Cardiac muscle cell (in vitro differentiated cells and primary cell): ENCODE results near the gene CYB5A. TPM values are rescaled to one million over a fixed set of nuclear protein-coding genes. Genes with fewer than 3 reads are reported as not detected.
A peak's percentile ranks its signal among the peaks of the same experiment; 100 is the strongest.

Experiments used
- DNase-seq, 2 donors: peaks; one replicate each; pipeline versions ENCODE4 v3.0.0 to v3.0.0-alpha.2; 2010 to 2017; ENCODE audit warnings: low read depth in 1 of 2, low spot score in 1 of 2
- H3K27ac ChIP-seq: fragments of 200-600 bp; sonication (generic); 2 replicates; pipeline ENCODE4 v1.5.1; 2016
- H3K27me3 ChIP-seq: fragments of 200-600 bp; sonication (generic); 2 replicates; pipeline ENCODE4 v1.6.0; 2016; ENCODE audit warnings: control low read depth
- H3K36me3 ChIP-seq: fragments of 200-600 bp; sonication (generic); 2 replicates; pipeline ENCODE4 v1.5.1; 2016; ENCODE audit warnings: control low read depth
- H3K4me1 ChIP-seq: fragments of 200-600 bp; sonication (generic); 2 replicates; pipeline ENCODE4 v1.8.1; 2017; ENCODE audit warnings: low read depth, mild to moderate bottlenecking, mixed run types
- H3K4me3 ChIP-seq: fragments of 200-600 bp; sonication (generic); 2 replicates; pipeline ENCODE4 v1.5.1; 2016; ENCODE audit warnings: mild to moderate bottlenecking
- H3K9me3 ChIP-seq: fragments of 200-600 bp; sonication (generic); 2 replicates; pipeline ENCODE4 v1.5.1; 2017; ENCODE audit warnings: low read depth, mild to moderate bottlenecking, control low read depth
- CTCF ChIP-seq: IDR thresholded peaks from 2 replicates; pipeline ENCODE4 v1.5.1; 2012; ENCODE audit warnings: low read depth, mild to moderate bottlenecking, low read length
- polyA plus RNA-seq: library from polyadenylated mRNA; unstranded; fragments of >200 nt; fragmentation: Nextera tagmentation; extraction: Ambion mirVana; gene quantifications from 2 replicates; pipeline ENCODE4 v1.2.1, GENCODE V29; 2016
- total RNA-seq: library from RNA; depleted of rRNA; stranded (reverse); fragments of >200 nt; gene quantifications from 2 replicates; pipeline ENCODE4 v1.2.3, GENCODE V29; 2016

The CYB5A gene
- total and polyA plus RNA-seq, 2 experiments from 2014 or later = 150 to 201 TPM

DNA sequence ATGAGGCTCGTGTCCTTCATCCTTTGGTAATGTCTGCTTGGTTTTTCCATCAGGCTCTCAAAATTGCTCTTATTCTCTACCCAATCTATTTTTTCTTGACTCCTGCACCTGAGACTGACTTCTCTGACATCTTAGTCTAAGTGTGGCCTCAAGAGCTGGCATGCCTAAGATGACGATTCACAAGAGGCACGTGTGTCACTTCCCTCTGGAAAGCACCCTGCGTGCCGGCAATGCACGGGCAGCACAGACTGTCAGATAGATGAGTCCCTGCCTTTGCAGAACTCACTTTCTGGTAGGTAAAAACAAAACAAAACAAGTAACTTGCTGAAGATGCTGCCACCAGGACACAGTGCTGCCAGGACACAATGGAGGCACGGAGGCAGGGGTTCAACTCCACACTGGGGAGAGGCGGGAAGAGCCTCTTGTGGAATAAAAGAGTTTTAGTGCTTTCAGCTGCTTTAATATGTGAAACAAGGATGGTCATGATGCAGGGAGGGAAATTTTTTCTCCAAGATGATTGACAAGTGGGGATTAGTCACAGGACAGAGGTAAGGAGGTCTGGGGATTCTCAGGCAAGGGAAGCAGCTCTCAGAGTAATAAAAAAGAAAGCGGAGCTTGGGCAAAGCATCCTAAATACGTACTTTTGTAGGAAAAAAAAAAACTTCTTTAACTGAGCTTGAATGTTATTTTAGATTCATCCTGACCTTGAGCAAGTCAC, 27.3 kb downstream of the CYB5A start:
- H3K9me3 ChIP-seq = no peaks in the 10 kb centered on the region
- no peak for TF ChIP-seq CTCF
- DNase-seq = peak in 1 of 2 donors; percentile 49

DNA sequence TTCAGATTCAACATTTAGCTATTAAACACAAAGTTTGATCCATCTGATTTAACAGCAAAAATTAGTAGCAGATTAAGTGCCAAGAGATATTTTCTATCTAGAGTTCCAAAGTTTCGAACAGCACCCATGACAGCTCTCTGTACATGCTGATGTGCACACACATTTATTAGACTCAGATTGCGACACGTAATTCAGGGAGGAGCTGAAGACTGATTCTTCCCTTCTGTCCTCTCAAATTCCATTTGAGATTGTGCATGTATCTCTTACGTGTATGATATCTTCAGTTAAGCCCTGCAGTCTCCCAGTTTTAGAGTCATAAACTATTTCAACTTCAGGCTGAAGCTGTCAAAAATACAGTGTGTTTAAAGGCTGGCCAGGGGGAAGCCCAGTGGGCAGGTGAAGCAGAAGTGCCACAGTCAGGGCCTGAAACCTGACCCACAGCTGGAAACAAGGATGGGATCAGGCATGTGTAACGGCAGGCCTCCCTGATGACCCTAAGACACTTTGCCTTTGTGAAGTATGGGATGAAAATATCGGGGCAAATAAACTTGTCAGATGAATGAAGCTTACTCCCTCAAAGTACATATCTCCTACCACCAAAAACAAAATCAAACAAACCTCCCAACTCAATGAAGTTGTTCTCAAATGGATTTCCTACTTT, 30.6 kb downstream of the CYB5A start:
- Histone ChIP-seq H3K27ac (no peak overlapping the region), H3K36me3 (no peaks in the 10 kb centered on the region), H3K4me3 (no peak overlapping the region), H3K9me3 (no peaks in the 10 kb centered on the region), H3K4me1 (peaks cover 18% of the 10 kb centered on the region), H3K27me3 (no peaks in the 10 kb centered on the region)
- TF ChIP-seq CTCF = no peak
- peak in 1 of 2 donors; percentile 65 for DNase-seq

More for the DNA sequence above, 27.3 kb downstream of the CYB5A start:
- Histone ChIP-seq H3K36me3 (no peaks in the 10 kb centered on the region), H3K27ac (peak overlapping the region; percentile 50), H3K4me1 (peaks cover 21% of the 10 kb centered on the region), H3K4me3 (no peak overlapping the region), H3K27me3 (no peaks in the 10 kb centered on the region)

DNA sequence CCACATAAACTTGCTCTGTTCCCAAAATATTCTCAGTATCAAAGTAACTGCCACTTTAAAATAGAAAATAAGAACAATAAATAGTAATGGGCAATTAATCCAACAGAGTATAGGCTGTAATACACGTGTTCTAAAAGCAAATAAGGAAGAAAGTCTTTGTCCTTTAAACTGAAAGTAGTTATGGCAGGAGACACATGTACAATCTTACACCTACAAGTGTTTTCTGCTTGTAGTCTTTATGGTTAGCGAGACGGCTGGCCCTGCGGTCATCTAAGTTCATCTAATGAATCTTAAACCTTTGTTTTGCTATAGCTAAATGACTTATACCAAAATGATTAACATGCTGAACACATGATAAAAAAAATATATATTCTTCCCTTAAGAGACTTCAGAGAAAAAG, 32.4 kb downstream of the CYB5A start:
- H3K4me1 ChIP-seq = peaks cover 24% of the 10 kb centered on the region
- TF ChIP-seq CTCF = no peak
- no peaks in the 10 kb centered on the region for H3K27me3 ChIP-seq

GRCh38 chr18:74257083-74257482, 34.7 kb downstream of the CYB5A start:
- peak; percentile 33 to 62 for DNase-seq
- Histone ChIP-seq H3K36me3 (no peaks in the 10 kb centered on the region), H3K9me3 (no peaks in the 10 kb centered on the region), H3K27ac (peak overlapping the region; percentile 84), H3K4me1 (peaks cover 28% of the 10 kb centered on the region), H3K4me3 (no peak overlapping the region), H3K27me3 (no peaks in the 10 kb centered on the region)
- no peak for TF ChIP-seq CTCF

More for the DNA sequence above, 32.4 kb downstream of the CYB5A start:
- H3K4me3 ChIP-seq = no peak overlapping the region
- no peaks in the 10 kb centered on the region for H3K9me3 ChIP-seq
- H3K36me3 ChIP-seq = no peaks in the 10 kb centered on the region
- DNase-seq = no peak
- no peak overlapping the region for H3K27ac ChIP-seq

DNA sequence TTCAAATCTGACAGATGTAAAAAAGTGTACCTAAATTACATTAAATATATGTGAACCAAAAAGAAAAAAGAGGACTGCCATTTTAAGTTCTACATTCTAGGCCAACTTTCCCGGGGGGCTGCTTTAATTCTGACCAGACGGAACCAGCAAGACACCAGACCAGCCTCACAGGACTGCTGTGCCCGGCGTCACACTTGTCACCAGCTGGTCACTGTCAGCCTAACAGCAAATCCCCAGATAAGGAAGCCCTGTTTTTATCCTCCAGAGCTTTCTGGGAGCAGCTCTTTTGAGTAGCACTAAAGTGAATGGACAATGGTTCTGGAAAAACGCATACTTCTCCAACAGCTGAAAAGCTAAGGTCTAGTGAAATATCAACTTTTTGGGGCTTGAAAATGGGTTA, 35.6 kb downstream of the CYB5A start:
- Histone ChIP-seq H3K27ac (peak overlapping the region; percentile 84), H3K4me3 (no peak overlapping the region), H3K9me3 (no peaks in the 10 kb centered on the region), H3K4me1 (peaks cover 37% of the 10 kb centered on the region), H3K27me3 (no peaks in the 10 kb centered on the region), H3K36me3 (no peaks in the 10 kb centered on the region)
- TF ChIP-seq CTCF = no peak
- DNase-seq = peak in 1 of 2 donors; percentile 62
